IPS-18c (cell line): ENCODE data around the gene TRMU.

ENCODE experiments used
- H3K4me3 ChIP-seq: 2 replicates; pipeline ENCODE4 v1.7.0; 2013; ENCODE audit warnings: low read depth, mild to moderate bottlenecking, low read length, moderate library complexity; ENCODE audit not compliant: insufficient read depth
- H3K9me3 ChIP-seq: one replicate; pipeline ENCODE4 v1.6.1; 2013; ENCODE audit warnings: mild to moderate bottlenecking, low read length, moderate library complexity; ENCODE audit not compliant: control insufficient read depth, insufficient read depth

TRMU gene

GRCh38 chr22:46360891-46361290, 25.4 kb downstream of the TRMU start:
- Histone ChIP-seq H3K4me3 (no peak overlapping the region), H3K9me3 (peaks cover 2% of the 10 kb centered on the region)

- Histone ChIP-seq H3K4me3 (no peak overlapping the region), H3K9me3 (peaks cover 2% of the 10 kb centered on the region)
These were observed 26.3 kb downstream of the TRMU start for GRCh38 chr22:46361826-46362202.

GRCh38 chr22:46362203-46362933, 26.9 kb downstream of the TRMU start:
- Histone ChIP-seq H3K4me3 (no peak overlapping the region), H3K9me3 (peaks cover 2% of the 10 kb centered on the region)

- no peak overlapping the region for H3K4me3 ChIP-seq
- H3K9me3 ChIP-seq = peaks cover 2% of the 10 kb centered on the region
These were observed 27.5 kb downstream of the TRMU start for GRCh38 chr22:46362934-46363515.

GRCh38 chr22:46363611-46364321, 28.3 kb downstream of the TRMU start:
- Histone ChIP-seq H3K9me3 (peaks cover 2% of the 10 kb centered on the region), H3K4me3 (no peak overlapping the region)

- H3K4me3 ChIP-seq = no peak overlapping the region
- H3K9me3 ChIP-seq = peaks cover 2% of the 10 kb centered on the region
These were observed 29.0 kb downstream of the TRMU start for GRCh38 chr22:46364341-46365165.

GRCh38 chr22:46365166-46365624, 29.7 kb downstream of the TRMU start:
- H3K9me3 ChIP-seq = peaks cover 2% of the 10 kb centered on the region
- H3K4me3 ChIP-seq = no peak overlapping the region

- no peak overlapping the region for H3K4me3 ChIP-seq
These were observed 30.8 kb downstream of the TRMU start for GRCh38 chr22:46366327-46366731.

GRCh38 chr22:46366801-46367706, 31.5 kb downstream of the TRMU start:
- Histone ChIP-seq H3K4me3 (no peak overlapping the region), H3K9me3 (peaks cover under 1% of the 10 kb centered on the region)

More at GRCh38 chr22:46366327-46366731, 30.8 kb downstream of the TRMU start:
- peaks cover 2% of the 10 kb centered on the region for H3K9me3 ChIP-seq

GRCh38 chr22:46367707-46368191, 32.2 kb downstream of the TRMU start:
- Histone ChIP-seq H3K4me3 (no peak overlapping the region), H3K9me3 (no peaks in the 10 kb centered on the region)

GRCh38 chr22:46368422-46368821, 32.9 kb downstream of the TRMU start:
- no peaks in the 10 kb centered on the region for H3K9me3 ChIP-seq
- no peak overlapping the region for H3K4me3 ChIP-seq

GRCh38 chr22:46368871-46369715, 33.6 kb downstream of the TRMU start:
- Histone ChIP-seq H3K9me3 (no peaks in the 10 kb centered on the region), H3K4me3 (no peak overlapping the region)

GRCh38 chr22:46369716-46370583, 34.4 kb downstream of the TRMU start:
- Histone ChIP-seq H3K4me3 (no peak overlapping the region), H3K9me3 (no peaks in the 10 kb centered on the region)

GRCh38 chr22:46370584-46371291, 35.2 kb downstream of the TRMU start:
- H3K9me3 ChIP-seq = no peaks in the 10 kb centered on the region
- no peak overlapping the region for H3K4me3 ChIP-seq
